Tibial nerve (tissue), 4 donors: Measurements from ENCODE around the gene CDYL.

Experiments used
- EP300 ChIP-seq, 2 donors: sonication (generic); formaldehyde crosslinking; IDR thresholded peaks; one replicate each; pipeline ENCODE4 v1.6.1; 2017; ENCODE audit warnings: antibody characterized with exemption in 2 of 2, mild to moderate bottlenecking in 1 of 2
- POLR2A ChIP-seq, 2 donors: fragments of 450-650 bp; IDR thresholded peaks; one replicate each; pipeline ENCODE4 v1.6.1; 2017; ENCODE audit warnings: antibody characterized with exemption in 2 of 2, mild to moderate bottlenecking in 2 of 2, moderate library complexity in 2 of 2
- TF ChIP-seq, protein P1 (sequence below), 5 experiments: fragments of 200-600 bp in 3 of 5; fragments of 450-650 bp in 2 of 5; sonication (generic) in 3 of 5; IDR thresholded peaks; one replicate each; pipeline ENCODE4 v1.5.1; 2016 to 2019; ENCODE audit warnings: antibody characterized with exemption in 5 of 5, mild to moderate bottlenecking in 3 of 5, moderate library complexity in 2 of 5

DNA sequence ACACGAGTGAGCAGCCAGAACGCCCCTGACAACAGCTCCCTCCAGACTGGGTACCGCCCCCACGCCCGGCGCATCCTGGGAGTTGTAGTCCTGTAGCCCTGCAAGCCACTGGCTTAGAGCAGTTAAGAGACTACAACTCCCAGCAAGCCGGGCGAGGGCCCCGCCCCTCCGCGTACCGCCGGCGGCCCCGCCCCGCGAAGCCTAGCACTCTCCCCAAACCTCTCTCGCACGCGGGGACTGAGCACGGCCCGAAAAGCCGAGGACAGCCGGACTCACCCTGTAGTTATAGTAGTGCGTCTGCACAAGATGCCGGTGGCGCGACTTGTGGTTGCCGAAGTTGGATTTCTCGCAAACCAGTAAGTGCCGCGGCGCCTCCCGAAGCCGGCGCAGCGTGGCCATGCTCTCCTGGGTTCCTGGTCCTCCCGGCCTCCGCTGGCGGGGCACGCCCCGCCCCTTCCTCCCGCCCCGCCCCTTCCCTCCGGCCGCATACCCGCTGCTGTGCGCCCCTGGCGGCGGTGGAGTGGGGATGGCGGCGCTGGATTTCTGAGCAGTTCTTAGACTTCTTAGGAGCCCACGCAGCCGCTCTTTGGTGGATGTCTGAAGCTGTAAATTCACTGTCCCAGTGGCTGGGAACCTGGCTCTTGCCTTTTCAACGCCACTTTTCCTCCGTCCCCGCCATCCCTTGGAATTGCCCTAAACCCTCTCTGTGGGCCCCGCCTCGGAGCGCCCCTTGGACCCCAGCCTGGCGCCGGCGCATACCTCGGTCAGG lies 227.6 kb downstream of the CDYL start, which contains the start of gene RPP40:
- TF ChIP-seq, protein P1, sequence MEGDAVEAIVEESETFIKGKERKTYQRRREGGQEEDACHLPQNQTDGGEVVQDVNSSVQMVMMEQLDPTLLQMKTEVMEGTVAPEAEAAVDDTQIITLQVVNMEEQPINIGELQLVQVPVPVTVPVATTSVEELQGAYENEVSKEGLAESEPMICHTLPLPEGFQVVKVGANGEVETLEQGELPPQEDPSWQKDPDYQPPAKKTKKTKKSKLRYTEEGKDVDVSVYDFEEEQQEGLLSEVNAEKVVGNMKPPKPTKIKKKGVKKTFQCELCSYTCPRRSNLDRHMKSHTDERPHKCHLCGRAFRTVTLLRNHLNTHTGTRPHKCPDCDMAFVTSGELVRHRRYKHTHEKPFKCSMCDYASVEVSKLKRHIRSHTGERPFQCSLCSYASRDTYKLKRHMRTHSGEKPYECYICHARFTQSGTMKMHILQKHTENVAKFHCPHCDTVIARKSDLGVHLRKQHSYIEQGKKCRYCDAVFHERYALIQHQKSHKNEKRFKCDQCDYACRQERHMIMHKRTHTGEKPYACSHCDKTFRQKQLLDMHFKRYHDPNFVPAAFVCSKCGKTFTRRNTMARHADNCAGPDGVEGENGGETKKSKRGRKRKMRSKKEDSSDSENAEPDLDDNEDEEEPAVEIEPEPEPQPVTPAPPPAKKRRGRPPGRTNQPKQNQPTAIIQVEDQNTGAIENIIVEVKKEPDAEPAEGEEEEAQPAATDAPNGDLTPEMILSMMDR (IDR thresholded peaks at IDR 0.05): peak; percentile 84 to 96 (median 91)
- TF ChIP-seq POLR2A (IDR thresholded peaks at IDR 0.05) (peak in 1 of 2 donors; percentile 27), EP300 (IDR thresholded peaks at IDR 0.05) (peak in 1 of 2 donors; percentile 75)
